ENCODE data around the gene FNIP2.

DNA sequence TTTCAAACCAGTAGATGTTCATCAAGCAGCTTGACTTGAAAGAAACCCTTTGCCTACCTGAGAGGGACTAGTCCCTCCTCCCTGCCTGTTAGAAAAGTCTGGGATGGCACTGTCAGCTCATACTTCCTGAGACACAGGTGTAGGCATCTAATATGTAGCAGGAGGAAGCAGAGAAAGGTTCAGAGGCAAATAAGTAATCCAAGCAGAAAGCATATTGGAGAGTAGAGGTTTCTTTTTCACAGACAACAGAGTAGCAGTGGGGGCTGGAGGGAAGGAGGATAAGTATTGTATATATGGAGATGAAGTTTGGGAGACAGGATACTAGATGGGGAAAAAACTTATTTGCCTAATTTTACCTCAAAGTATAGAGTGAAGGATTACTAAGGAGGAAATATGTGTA is 81.5 kb downstream of the FNIP2 start:
- TF ChIP-seq, protein P1, sequence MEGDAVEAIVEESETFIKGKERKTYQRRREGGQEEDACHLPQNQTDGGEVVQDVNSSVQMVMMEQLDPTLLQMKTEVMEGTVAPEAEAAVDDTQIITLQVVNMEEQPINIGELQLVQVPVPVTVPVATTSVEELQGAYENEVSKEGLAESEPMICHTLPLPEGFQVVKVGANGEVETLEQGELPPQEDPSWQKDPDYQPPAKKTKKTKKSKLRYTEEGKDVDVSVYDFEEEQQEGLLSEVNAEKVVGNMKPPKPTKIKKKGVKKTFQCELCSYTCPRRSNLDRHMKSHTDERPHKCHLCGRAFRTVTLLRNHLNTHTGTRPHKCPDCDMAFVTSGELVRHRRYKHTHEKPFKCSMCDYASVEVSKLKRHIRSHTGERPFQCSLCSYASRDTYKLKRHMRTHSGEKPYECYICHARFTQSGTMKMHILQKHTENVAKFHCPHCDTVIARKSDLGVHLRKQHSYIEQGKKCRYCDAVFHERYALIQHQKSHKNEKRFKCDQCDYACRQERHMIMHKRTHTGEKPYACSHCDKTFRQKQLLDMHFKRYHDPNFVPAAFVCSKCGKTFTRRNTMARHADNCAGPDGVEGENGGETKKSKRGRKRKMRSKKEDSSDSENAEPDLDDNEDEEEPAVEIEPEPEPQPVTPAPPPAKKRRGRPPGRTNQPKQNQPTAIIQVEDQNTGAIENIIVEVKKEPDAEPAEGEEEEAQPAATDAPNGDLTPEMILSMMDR (conservative IDR thresholded peaks at IDR 0.05; ENCODE audit: low read length), result no peak
- TF ChIP-seq EZH2phosphoT487 (IDR thresholded peaks at IDR 0.05; ENCODE audit: borderline replicate concordance, low read depth, low read length), result no peak

All from OCI-LY7 (cell line).